Measurements from ENCODE around the gene NELFE.

Gene NELFE

GRCh38 chr6:31966997-31967925, 8.5 kb upstream of the NELFE start:
- no CpG with 5 or more reads among the region's 10 CpGs for WGBS (ENCODE audit: insufficient coverage, insufficient read length)
- H3K4me1 ChIP-seq (ENCODE audit: control insufficient read depth, insufficient read depth, low read length), result no peaks in the 10 kb centered on the region
- H3K36me3 ChIP-seq (ENCODE audit: control insufficient read depth, insufficient read depth, low read length), result peaks cover 53% of the 10 kb centered on the region
- H3K9me3 ChIP-seq (ENCODE audit: control insufficient read depth, insufficient read depth, low read length), result no peaks in the 10 kb centered on the region
- no peaks in the 10 kb centered on the region for H3K27me3 ChIP-seq (ENCODE audit: control insufficient read depth, insufficient read depth, low read length)
- H3K27ac ChIP-seq (ENCODE audit: low read length), result no peak overlapping the region
- H3K4me3 ChIP-seq (ENCODE audit: low read length), result no peak overlapping the region
- no peak for DNase-seq (ENCODE audit: low read depth, low spot score)

GRCh38 chr6:31966506-31966905, 7.7 kb upstream of the NELFE start:
- H3K4me1 ChIP-seq (ENCODE audit: control insufficient read depth, insufficient read depth, low read length), result no peaks in the 10 kb centered on the region
- H3K27ac ChIP-seq (ENCODE audit: low read length), result no peak overlapping the region
- H3K36me3 ChIP-seq (ENCODE audit: control insufficient read depth, insufficient read depth, low read length), result peaks cover 56% of the 10 kb centered on the region
- no peaks in the 10 kb centered on the region for H3K27me3 ChIP-seq (ENCODE audit: control insufficient read depth, insufficient read depth, low read length)
- no peak for DNase-seq (ENCODE audit: low read depth, low spot score)
- no peak overlapping the region for H3K4me3 ChIP-seq (ENCODE audit: low read length)
- no CpG with 5 or more reads among the region's 7 CpGs for whole genome bisulfite sequencing (ENCODE audit: insufficient coverage, insufficient read length)
- H3K9me3 ChIP-seq (ENCODE audit: control insufficient read depth, insufficient read depth, low read length), result no peaks in the 10 kb centered on the region

GRCh38 chr6:31965700-31966099, 6.9 kb upstream of the NELFE start:
- no peak for DNase-seq (ENCODE audit: low read depth, low spot score)
- Histone ChIP-seq H3K4me3 (ENCODE audit: low read length) (no peak overlapping the region), H3K36me3 (ENCODE audit: control insufficient read depth, insufficient read depth, low read length) (peaks cover 61% of the 10 kb centered on the region), H3K27ac (ENCODE audit: low read length) (no peak overlapping the region), H3K9me3 (ENCODE audit: control insufficient read depth, insufficient read depth, low read length) (no peaks in the 10 kb centered on the region), H3K4me1 (ENCODE audit: control insufficient read depth, insufficient read depth, low read length) (no peaks in the 10 kb centered on the region), H3K27me3 (ENCODE audit: control insufficient read depth, insufficient read depth, low read length) (no peaks in the 10 kb centered on the region)
- WGBS (ENCODE audit: insufficient coverage, insufficient read length), result no CpG with 5 or more reads among the region's 13 CpGs

- Histone ChIP-seq H3K9me3 (ENCODE audit: control insufficient read depth, insufficient read depth, low read length) (no peaks in the 10 kb centered on the region), H3K27me3 (ENCODE audit: control insufficient read depth, insufficient read depth, low read length) (no peaks in the 10 kb centered on the region), H3K4me3 (ENCODE audit: low read length) (no peak overlapping the region), H3K27ac (ENCODE audit: low read length) (no peak overlapping the region), H3K36me3 (ENCODE audit: control insufficient read depth, insufficient read depth, low read length) (peaks cover 57% of the 10 kb centered on the region), H3K4me1 (ENCODE audit: control insufficient read depth, insufficient read depth, low read length) (no peaks in the 10 kb centered on the region)
- no CpG with 5 or more reads among the region's 19 CpGs for WGBS (ENCODE audit: insufficient coverage, insufficient read length)
- DNase-seq (ENCODE audit: low read depth, low spot score), result no peak
These were observed 5.2 kb upstream of the NELFE start for GRCh38 chr6:31963921-31964320.

GRCh38 chr6:31961616-31962015, 2.8 kb upstream of the NELFE start:
- H3K4me1 ChIP-seq (ENCODE audit: control insufficient read depth, insufficient read depth, low read length), result 0 out of 2 replicates have a peak, but pooled peaks cover 1% of the 10 kb centered on the region
- no peak overlapping the region for H3K27ac ChIP-seq (ENCODE audit: low read length)
- WGBS (ENCODE audit: insufficient coverage, insufficient read length), result no CpG with 5 or more reads among the region's 12 CpGs
- no peak overlapping the region for H3K4me3 ChIP-seq (ENCODE audit: low read length)
- H3K27me3 ChIP-seq (ENCODE audit: control insufficient read depth, insufficient read depth, low read length), result no peaks in the 10 kb centered on the region
- peaks cover 41% of the 10 kb centered on the region for H3K36me3 ChIP-seq (ENCODE audit: control insufficient read depth, insufficient read depth, low read length)
- no peaks in the 10 kb centered on the region for H3K9me3 ChIP-seq (ENCODE audit: control insufficient read depth, insufficient read depth, low read length)
- no peak for DNase-seq (ENCODE audit: low read depth, low spot score)

- H3K36me3 ChIP-seq (ENCODE audit: control insufficient read depth, insufficient read depth, low read length), result peaks cover 36% of the 10 kb centered on the region
- WGBS (ENCODE audit: insufficient coverage, insufficient read length), result no CpG with 5 or more reads among the region's 11 CpGs
- 0 out of 2 replicates have a peak, but pooled peaks cover 1% of the 10 kb centered on the region for H3K4me1 ChIP-seq (ENCODE audit: control insufficient read depth, insufficient read depth, low read length)
These were observed 395 bp downstream of the NELFE start for GRCh38 chr6:31958412-31958740.

GRCh38 chr6:31956796-31957195, 2.0 kb downstream of the NELFE start:
- Histone ChIP-seq H3K9me3 (ENCODE audit: control insufficient read depth, insufficient read depth, low read length) (no peaks in the 10 kb centered on the region), H3K36me3 (ENCODE audit: control insufficient read depth, insufficient read depth, low read length) (peaks cover 32% of the 10 kb centered on the region), H3K27me3 (ENCODE audit: control insufficient read depth, insufficient read depth, low read length) (no peaks in the 10 kb centered on the region), H3K27ac (ENCODE audit: low read length) (no peak overlapping the region), H3K4me1 (ENCODE audit: control insufficient read depth, insufficient read depth, low read length) (0 out of 2 replicates have a peak, but pooled peaks cover 1% of the 10 kb centered on the region), H3K4me3 (ENCODE audit: low read length) (no peak overlapping the region)
- DNase-seq (ENCODE audit: low read depth, low spot score), result no peak
- no CpG with 5 or more reads among the region's 3 CpGs for WGBS (ENCODE audit: insufficient coverage, insufficient read length)

More at GRCh38 chr6:31958412-31958740, 395 bp downstream of the NELFE start:
- no peaks in the 10 kb centered on the region for H3K27me3 ChIP-seq (ENCODE audit: control insufficient read depth, insufficient read depth, low read length)
- H3K4me3 ChIP-seq (ENCODE audit: low read length), result peak overlapping the region; percentile 94
- DNase-seq (ENCODE audit: low read depth, low spot score), result no peak
- no peak overlapping the region for H3K27ac ChIP-seq (ENCODE audit: low read length)
- H3K9me3 ChIP-seq (ENCODE audit: control insufficient read depth, insufficient read depth, low read length), result no peaks in the 10 kb centered on the region

- H3K9me3 ChIP-seq (ENCODE audit: control insufficient read depth, insufficient read depth, low read length), result no peaks in the 10 kb centered on the region
- no peaks in the 10 kb centered on the region for H3K27me3 ChIP-seq (ENCODE audit: control insufficient read depth, insufficient read depth, low read length)
- DNase-seq (ENCODE audit: low read depth, low spot score), result no peak
- H3K4me1 ChIP-seq (ENCODE audit: control insufficient read depth, insufficient read depth, low read length), result 0 out of 2 replicates have a peak, but pooled peaks cover 1% of the 10 kb centered on the region
- H3K36me3 ChIP-seq (ENCODE audit: control insufficient read depth, insufficient read depth, low read length), result peaks cover 31% of the 10 kb centered on the region
- H3K27ac ChIP-seq (ENCODE audit: low read length), result no peak overlapping the region
- no CpG with 5 or more reads among the region's 28 CpGs for WGBS (ENCODE audit: insufficient coverage, insufficient read length)
- no peak overlapping the region for H3K4me3 ChIP-seq (ENCODE audit: low read length)
These were observed 4.3 kb downstream of the NELFE start for GRCh38 chr6:31954511-31954910.

GRCh38 chr6:31952890-31953289, 5.9 kb downstream of the NELFE start:
- no CpG with 5 or more reads among the region's 5 CpGs for WGBS (ENCODE audit: insufficient coverage, insufficient read length)
- peaks cover 31% of the 10 kb centered on the region for H3K36me3 ChIP-seq (ENCODE audit: control insufficient read depth, insufficient read depth, low read length)
- H3K4me1 ChIP-seq (ENCODE audit: control insufficient read depth, insufficient read depth, low read length), result no peaks in the 10 kb centered on the region

GRCh38 chr6:31952140-31952805, 6.5 kb downstream of the NELFE start:
- no CpG with 5 or more reads among the region's 5 CpGs for WGBS (ENCODE audit: insufficient coverage, insufficient read length)
- no peaks in the 10 kb centered on the region for H3K4me1 ChIP-seq (ENCODE audit: control insufficient read depth, insufficient read depth, low read length)
- peak; percentile 25 for DNase-seq (ENCODE audit: low read depth, low spot score)
- H3K4me3 ChIP-seq (ENCODE audit: low read length), result no peak overlapping the region
- H3K27ac ChIP-seq (ENCODE audit: low read length), result no peak overlapping the region
- H3K9me3 ChIP-seq (ENCODE audit: control insufficient read depth, insufficient read depth, low read length), result no peaks in the 10 kb centered on the region
- H3K27me3 ChIP-seq (ENCODE audit: control insufficient read depth, insufficient read depth, low read length), result no peaks in the 10 kb centered on the region
- peaks cover 31% of the 10 kb centered on the region for H3K36me3 ChIP-seq (ENCODE audit: control insufficient read depth, insufficient read depth, low read length)

More at GRCh38 chr6:31952890-31953289, 5.9 kb downstream of the NELFE start:
- Histone ChIP-seq H3K27ac (ENCODE audit: low read length) (no peak overlapping the region), H3K9me3 (ENCODE audit: control insufficient read depth, insufficient read depth, low read length) (no peaks in the 10 kb centered on the region), H3K4me3 (ENCODE audit: low read length) (no peak overlapping the region), H3K27me3 (ENCODE audit: control insufficient read depth, insufficient read depth, low read length) (no peaks in the 10 kb centered on the region)
- DNase-seq (ENCODE audit: low read depth, low spot score), result no peak
